Astrocyte of the spinal cord (primary cell): ENCODE results near the gene FNDC3B.

Experiments
- DNase-seq: peaks from one replicate; pipeline ENCODE4 v3.0.0; 2011; ENCODE audit warnings: low read depth, low spot score
- H3K4me3 ChIP-seq: 2 replicates; pipeline ENCODE4 v1.5.1; 2011; ENCODE audit warnings: low read depth, mild to moderate bottlenecking, low read length, moderate library complexity
- in situ Hi-C: cut with HindIII; loops from 2 replicates; pipeline ENCODE4 v1.10.0; 2017; ENCODE audit warnings: low sequenced_read_pairs
- TF ChIP-seq, protein P1 (sequence below): IDR thresholded peaks from 2 replicates; pipeline ENCODE4 v1.5.1; 2012; ENCODE audit warnings: low read depth, mild to moderate bottlenecking, low read length, inconsistent platforms

FNDC3B gene

DNA sequence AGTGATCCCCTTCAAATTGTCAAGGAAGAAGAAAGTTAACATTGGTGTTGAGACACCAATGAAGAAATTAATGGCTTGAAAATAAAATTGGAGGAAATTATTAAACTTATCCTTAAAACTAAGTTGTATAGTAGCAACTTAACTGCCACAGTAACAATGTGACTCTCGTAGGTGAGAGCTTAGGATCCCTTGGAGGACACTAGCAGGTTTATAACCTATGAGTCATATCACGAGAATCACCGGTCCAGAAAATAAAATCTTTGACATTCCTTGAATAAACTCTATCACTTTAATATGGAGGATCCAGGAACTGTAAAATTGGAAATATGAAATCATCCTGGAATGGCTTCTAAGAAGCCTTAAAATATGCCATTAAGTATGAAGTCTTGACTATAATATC, 406.8 kb downstream of the FNDC3B start:
- in situ Hi-C loops = no loop called here
- H3K4me3 ChIP-seq = no peak overlapping the region
- TF ChIP-seq, protein P1, sequence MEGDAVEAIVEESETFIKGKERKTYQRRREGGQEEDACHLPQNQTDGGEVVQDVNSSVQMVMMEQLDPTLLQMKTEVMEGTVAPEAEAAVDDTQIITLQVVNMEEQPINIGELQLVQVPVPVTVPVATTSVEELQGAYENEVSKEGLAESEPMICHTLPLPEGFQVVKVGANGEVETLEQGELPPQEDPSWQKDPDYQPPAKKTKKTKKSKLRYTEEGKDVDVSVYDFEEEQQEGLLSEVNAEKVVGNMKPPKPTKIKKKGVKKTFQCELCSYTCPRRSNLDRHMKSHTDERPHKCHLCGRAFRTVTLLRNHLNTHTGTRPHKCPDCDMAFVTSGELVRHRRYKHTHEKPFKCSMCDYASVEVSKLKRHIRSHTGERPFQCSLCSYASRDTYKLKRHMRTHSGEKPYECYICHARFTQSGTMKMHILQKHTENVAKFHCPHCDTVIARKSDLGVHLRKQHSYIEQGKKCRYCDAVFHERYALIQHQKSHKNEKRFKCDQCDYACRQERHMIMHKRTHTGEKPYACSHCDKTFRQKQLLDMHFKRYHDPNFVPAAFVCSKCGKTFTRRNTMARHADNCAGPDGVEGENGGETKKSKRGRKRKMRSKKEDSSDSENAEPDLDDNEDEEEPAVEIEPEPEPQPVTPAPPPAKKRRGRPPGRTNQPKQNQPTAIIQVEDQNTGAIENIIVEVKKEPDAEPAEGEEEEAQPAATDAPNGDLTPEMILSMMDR = no peak
- no peak for DNase-seq

DNA sequence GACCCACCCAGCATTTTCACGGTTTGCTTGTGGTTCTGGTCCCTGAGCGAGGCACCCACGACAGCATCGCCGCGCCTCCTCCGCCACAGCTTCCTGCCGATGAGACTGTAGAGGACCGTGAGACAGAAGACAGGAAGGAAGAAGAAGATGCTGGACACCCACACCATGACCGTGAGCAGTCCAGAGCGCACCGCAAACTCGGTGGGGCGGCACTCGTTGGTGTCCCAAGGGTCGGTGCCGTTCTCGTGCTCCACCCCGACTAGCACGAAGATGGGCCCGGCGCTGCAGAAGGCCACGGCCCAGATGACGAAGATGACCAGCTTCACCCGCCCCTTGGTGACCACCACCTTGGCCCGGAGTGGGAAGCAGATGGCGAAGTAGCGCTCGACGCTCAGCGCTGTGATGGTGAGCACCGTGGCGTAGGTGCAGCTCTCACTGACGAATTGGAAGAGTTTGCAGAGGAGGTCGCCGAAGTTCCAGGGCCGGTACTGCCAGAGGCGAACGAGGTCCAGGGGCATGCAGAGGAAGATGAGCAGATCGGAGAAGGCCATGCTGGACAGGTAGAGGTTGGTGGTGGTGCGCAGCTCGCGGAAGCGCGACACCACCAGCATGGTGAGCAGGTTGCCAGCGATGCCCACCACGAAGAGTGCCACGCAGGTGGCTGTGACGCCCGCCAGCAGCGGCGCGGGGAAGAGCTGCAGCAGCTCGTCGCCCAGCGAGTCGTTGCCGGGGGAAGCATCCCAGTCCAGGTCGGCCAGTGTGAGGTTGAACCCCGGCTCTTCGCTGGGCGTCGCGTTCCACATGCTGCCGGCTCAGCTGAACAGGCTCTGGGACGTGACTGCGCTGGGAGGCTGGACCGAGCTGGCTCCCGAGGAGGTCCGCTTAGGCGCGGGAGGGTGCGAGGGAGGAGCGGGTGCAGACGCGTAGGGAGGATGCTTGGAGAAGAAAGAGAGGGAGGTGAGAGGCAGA, 408.5 kb downstream of the FNDC3B start, which contains the start of gene GHSR:
Gene GHSR, minus strand, starts transcription at position 846 of the 969 bp plus-strand sequence. Its CDS starts 43 bp downstream, at position 803.
- DNase-seq = no peak
- TF ChIP-seq, protein P1 = no peak
- in situ Hi-C loops = no loop called here
- H3K4me3 ChIP-seq = no peak within 1 kb of the TSS

DNA sequence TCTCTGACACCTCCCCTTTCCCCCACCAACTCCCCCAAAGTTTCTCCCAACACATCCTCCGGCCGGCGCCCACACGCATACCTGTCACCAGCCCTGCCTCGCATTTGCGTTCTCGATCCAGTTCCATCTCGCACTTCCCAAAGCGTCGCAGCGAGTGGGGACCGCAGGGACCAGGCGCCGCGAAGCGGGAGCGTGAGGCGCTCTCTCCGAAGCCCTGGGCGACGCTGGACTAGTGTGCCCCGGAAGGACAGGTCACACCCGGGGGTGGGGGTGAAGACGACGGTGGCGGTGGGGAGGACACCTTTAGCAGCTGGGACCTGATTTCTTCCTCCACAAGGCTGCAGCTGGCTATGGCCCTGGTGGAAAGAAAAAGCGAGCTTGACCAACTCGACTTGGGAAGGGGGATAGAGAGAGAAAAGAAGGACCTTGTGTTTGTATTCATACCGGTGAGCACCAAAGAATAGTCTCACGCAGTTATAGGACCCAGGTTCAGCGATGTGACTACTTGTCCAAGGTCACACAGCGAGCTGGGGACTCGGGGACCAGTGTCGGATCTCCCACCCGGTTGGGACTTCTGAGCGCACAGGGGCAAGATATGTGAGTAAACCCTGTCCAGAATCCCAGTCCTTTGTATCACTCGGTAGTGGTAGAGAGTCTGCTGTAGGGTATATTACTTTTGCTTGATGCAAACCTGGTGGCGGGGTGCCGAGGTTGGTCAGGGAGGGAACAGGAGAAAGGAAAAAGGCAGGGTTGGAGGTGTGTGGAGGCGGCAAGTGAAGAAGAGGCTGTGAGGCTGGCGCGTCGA, 409.5 kb downstream of the FNDC3B start:
- H3K4me3 ChIP-seq = no peak overlapping the region
- no peak for DNase-seq
- in situ Hi-C loops = no loop called here
- TF ChIP-seq, protein P1 = no peak

DNA sequence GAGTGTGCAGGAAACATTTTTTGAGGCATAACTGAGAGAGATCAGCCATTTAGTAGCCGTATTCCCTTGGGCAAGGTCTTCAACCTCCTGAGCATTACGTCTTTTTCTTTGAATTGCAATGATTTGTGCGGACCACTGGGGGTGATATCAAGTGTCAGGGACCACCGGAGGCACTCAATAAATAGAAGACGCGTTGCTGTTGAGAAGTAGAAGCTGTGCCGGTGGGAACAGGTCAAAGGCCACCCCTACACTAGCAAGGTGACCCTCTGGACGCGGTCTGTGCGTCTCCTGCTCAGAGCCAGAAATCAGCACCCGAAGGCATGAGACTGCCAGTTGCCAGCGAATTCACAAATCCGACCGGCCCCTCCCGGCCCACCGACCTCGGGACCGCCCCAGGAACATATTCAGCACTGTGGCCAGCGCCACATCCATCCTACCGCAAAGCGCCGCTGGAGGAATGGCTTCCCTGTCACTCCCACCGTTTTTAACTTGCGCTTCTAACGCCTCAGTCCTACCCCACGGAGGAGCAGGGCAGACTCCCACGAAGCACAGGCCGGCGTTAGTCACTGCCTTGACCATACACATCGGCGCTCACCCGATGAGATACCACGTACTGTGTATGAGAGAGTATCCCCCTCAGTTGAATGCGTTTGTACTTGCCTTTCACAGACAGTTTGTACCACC, 410.2 kb downstream of the FNDC3B start:
- TF ChIP-seq, protein P1 = no peak
- peak; percentile 36 for DNase-seq
- no peak overlapping the region for H3K4me3 ChIP-seq
- in situ Hi-C loops = no loop called here
